Fibroblast of mammary gland (primary cell): ENCODE measurements around the gene IL2RA.

ENCODE experiments used
- DNase-seq: peaks from one replicate; pipeline ENCODE4 v3.0.0-alpha.2; 2010; ENCODE audit warnings: low read depth
- H3K4me3 ChIP-seq: 2 replicates; pipeline ENCODE4 v1.5.1; 2011; ENCODE audit warnings: low read depth, mild to moderate bottlenecking, low read length, moderate library complexity; ENCODE audit not compliant: control insufficient read depth
- CTCF ChIP-seq: conservative IDR thresholded peaks from 2 replicates; pipeline ENCODE4 v1.5.1; 2011; ENCODE audit warnings: low read depth, low read length, inconsistent platforms; ENCODE audit not compliant: control insufficient read depth, insufficient read depth

The IL2RA gene

GRCh38 chr10:6056411-6057135, 5.6 kb downstream of the IL2RA start:
- no peak overlapping the region for H3K4me3 ChIP-seq
- DNase-seq: no peak
- TF ChIP-seq CTCF: no peak

DNA sequence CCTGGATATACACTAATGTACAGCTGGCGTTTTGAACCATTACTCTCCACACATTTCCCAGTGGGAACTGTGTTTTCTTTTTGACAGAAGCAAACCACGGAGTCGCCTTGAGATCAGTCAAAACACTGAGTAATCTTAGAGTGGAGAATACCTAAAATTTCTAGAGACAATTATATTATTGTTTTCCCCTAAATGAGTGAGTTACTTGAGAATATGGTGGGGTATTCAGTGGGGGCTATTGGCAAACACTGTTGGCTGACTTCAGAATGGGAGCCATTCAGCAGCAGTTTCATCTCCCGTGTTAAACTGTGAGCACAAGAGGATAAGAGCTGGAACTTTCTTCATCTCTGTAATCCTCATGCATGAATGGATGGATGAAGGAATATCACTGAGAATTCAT, 6.2 kb downstream of the IL2RA start:
- DNase-seq: no peak
- H3K4me3 ChIP-seq: no peak overlapping the region
- TF ChIP-seq CTCF: no peak

GRCh38 chr10:6054884-6055283, 7.3 kb downstream of the IL2RA start:
- no peak for DNase-seq
- H3K4me3 ChIP-seq: no peak overlapping the region
- no peak for TF ChIP-seq CTCF

DNA sequence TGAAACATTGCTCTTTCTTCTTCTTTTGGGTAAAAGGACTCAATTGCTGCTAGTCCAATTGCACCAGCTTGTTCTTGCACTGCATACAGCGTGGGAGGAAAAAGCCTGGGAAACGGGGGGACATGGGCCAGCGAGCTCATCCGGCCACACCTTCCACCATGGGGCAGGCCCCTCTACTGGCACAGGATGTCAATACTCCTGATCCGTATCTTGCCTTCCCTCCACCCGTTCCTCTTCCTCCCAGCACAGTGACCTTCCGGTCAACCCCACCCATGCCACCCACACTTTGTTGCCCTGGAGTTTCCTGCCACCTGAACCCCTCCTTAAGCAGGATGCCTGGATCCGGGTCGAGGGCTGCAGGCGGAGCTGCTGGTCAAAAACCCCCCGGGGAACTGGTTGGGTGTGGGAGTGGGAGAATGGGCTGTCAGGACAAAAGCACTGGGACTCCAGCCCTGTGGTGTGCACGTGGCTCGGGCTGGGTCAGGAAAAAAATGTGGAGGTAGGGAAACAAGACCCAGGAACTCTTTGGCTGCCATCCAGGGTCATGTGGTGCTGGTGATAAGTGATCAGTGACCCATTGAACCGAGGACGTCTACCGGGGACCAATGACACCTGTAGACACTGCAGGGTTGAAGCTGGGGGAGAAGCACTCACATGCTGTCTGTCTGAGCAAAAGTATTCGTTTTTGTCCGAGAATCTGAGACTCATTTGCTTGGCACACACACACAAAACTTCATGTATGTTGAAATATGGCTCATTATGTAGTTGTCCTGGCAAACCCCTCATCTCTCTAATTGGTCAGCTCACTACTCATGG, 8.1 kb downstream of the IL2RA start:
- no peak overlapping the region for H3K4me3 ChIP-seq
- no peak for TF ChIP-seq CTCF
- DNase-seq: no peak

- no peak overlapping the region for H3K4me3 ChIP-seq
- DNase-seq: no peak
- no peak for TF ChIP-seq CTCF
Observed at GRCh38 chr10:6053303-6053702, 8.9 kb downstream of the IL2RA start.

DNA sequence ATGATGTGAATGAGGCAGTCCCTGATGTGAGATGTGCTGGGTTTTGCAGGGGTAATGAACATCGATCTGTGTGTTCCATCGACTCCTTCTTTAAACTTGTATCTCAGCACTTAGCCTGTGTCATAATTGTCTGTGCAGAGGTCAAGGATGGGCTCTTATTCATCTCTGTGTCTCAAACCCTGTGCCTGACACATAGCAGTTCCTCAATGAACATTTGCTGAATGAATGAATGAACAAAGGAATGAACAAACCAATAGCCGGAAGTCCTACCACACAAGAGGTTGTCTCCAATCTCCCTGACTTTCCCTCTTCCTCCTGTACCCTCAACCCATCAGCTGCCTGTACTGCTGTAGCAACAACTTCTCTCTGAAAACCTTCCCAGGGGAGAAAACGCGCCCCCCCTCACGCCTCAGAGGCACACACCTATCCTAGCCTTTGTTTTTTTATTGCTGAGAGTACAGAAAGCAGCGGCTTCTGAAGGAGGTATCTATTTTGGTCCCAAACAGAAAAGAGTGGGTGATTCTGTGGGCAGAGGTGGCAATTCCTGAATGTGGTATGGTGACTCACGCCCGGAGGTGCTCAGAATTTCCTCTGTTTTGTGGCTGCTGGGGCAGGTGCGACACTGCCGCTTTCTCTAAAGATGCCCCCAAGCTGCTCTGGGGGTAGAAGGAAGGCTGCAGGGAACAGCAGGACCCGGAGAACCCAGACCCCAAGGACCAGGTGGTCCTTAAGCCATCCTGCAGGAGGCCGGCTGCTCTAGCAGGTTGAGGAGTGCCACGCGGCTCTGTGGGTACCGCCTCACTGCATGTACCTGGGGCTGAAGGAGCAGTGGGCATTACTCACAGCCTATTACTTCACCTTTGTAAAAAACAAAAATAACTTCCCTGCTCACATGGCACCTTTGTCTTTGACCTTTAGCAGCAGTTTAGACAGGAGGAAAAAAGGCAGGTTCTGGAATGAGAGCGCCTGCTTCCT, 9.6 kb downstream of the IL2RA start:
- DNase-seq: no peak
- no peak overlapping the region for H3K4me3 ChIP-seq
- no peak for TF ChIP-seq CTCF
